ENCODE measurements around the gene SPATS2L.

DNA sequence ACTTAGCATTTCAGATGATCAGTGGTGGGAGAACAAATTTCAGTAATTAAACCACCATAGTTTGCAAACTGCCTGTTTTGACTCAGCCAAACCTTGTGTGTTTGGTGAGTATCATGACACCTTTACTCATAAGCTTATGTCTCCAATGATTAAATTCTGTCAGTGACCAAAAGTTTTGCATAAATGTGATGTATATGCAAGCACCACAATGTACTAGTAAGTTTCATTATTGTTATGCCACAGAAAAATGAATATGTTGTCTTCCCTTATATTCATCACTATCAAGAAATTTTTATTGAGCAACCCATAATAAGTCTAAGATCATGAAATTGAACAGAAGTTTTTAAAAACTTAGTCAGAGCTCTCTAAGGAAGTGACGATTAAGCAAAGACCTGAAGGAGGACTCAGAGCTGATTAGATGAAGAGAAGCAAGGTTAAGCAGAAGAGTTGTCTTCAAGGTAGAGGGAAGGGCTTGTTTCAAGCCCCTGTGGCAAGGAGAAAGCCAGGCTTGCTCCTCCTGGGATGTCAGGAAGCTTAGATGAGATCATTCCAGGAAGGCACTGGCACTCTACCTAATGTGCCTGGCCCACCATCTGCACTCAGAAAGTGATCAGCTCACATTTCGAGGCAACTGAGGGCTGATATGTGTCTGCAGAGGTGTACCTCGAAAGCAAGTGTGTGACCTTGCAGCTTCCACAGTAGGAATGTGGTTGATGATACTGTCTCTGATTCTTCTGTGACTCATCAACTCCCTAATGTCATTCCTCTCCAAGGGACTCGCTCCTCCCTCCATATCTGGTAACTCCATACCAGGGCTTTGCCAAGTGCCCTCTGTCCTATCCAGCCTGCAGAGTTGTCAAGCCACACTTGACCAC lies 148.7 kb downstream of the SPATS2L start:
- no peak for TF ChIP-seq EZH2 (IDR thresholded peaks at IDR 0.05; ENCODE audit: borderline replicate concordance, low read length)
- TF ChIP-seq, protein P1, sequence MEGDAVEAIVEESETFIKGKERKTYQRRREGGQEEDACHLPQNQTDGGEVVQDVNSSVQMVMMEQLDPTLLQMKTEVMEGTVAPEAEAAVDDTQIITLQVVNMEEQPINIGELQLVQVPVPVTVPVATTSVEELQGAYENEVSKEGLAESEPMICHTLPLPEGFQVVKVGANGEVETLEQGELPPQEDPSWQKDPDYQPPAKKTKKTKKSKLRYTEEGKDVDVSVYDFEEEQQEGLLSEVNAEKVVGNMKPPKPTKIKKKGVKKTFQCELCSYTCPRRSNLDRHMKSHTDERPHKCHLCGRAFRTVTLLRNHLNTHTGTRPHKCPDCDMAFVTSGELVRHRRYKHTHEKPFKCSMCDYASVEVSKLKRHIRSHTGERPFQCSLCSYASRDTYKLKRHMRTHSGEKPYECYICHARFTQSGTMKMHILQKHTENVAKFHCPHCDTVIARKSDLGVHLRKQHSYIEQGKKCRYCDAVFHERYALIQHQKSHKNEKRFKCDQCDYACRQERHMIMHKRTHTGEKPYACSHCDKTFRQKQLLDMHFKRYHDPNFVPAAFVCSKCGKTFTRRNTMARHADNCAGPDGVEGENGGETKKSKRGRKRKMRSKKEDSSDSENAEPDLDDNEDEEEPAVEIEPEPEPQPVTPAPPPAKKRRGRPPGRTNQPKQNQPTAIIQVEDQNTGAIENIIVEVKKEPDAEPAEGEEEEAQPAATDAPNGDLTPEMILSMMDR (conservative IDR thresholded peaks at IDR 0.05 in 1 of 2, IDR thresholded peaks at IDR 0.05 in 1 of 2; ENCODE audit: extremely low read depth in 1 of 2, insufficient read depth in 1 of 2, low read depth in 1 of 2, low read length in 2 of 2) = no peak
